Colonic mucosa (tissue), 4 donors: ENCODE results near the gene DIP2C. TPM values are rescaled to one million over a fixed set of nuclear protein-coding genes. Genes with fewer than 3 reads are reported as not detected.

ENCODE experiments used
- DNase-seq: peaks from one replicate; pipeline ENCODE4 v3.0.0-alpha.2; 2020
- H3K27ac ChIP-seq: fragments of 200-600 bp; one replicate; pipeline ENCODE4 v1.8.0; 2021
- H3K27me3 ChIP-seq: fragments of 200-600 bp; one replicate; pipeline ENCODE4 v1.8.0; 2021
- H3K36me3 ChIP-seq: fragments of 200-600 bp; one replicate; pipeline ENCODE4 v1.8.0; 2021
- H3K4me1 ChIP-seq: fragments of 200-600 bp; one replicate; pipeline ENCODE4 v1.8.0; 2021; ENCODE audit warnings: mild to moderate bottlenecking
- H3K4me3 ChIP-seq: fragments of 200-600 bp; one replicate; pipeline ENCODE4 v1.8.0; 2021
- H3K9ac ChIP-seq, 2 donors: one replicate each; pipeline ENCODE4 v1.7.0; 2013; ENCODE audit warnings: control low read depth in 2 of 2, low read depth in 2 of 2, low read length in 2 of 2
- H3K9me3 ChIP-seq: fragments of 200-600 bp; one replicate; pipeline ENCODE4 v1.8.0; 2021
- CTCF ChIP-seq: fragments of 200-600 bp; IDR thresholded peaks from one replicate; pipeline ENCODE4 v1.8.0; 2022; ENCODE audit warnings: antibody characterized with exemption, mild to moderate bottlenecking
- intact Hi-C: fragments of 100-400 bp; cut with DNase I; formaldehyde crosslinking; loops from one replicate; pipeline ENCODE4 v1.14.1; 2022
- total RNA-seq, 2 donors: library from RNA; stranded (reverse); fragmentation: NEBNext Ultra II Directional in 1 of 2; extraction: Animal tissue kit (Norgen Biotek cat#: 25700) in 1 of 2; gene quantifications; one replicate each; pipeline ENCODE4 v1.2.1, GENCODE V29; 2021
- donor health status: healthy.
- donor health status: DM: no; HTN: no; CAD: no.
- donor health status: DM: no; HTN: no; CAD: no.

Gene DIP2C
- total RNA-seq, 2 donors from 2014 or later, result 7.6 to 11.2 TPM

GRCh38 chr10:341081-341740, 348.3 kb downstream of the DIP2C start:
- intact Hi-C loops, result no loop called here
- no peak overlapping the region for H3K4me3 ChIP-seq
- H3K36me3 ChIP-seq, result no peaks in the 10 kb centered on the region
- H3K4me1 ChIP-seq, result no peaks in the 10 kb centered on the region
- no peak for DNase-seq
- no peaks in the 10 kb centered on the region for H3K27me3 ChIP-seq
- H3K9me3 ChIP-seq, result no peaks in the 10 kb centered on the region
- no peak overlapping the region for H3K27ac ChIP-seq
- no peak overlapping the region for H3K9ac ChIP-seq
- TF ChIP-seq CTCF, result no peak

GRCh38 chr10:340646-341045, 348.8 kb downstream of the DIP2C start:
- H3K36me3 ChIP-seq, result no peaks in the 10 kb centered on the region
- DNase-seq, result no peak
- H3K9me3 ChIP-seq, result no peaks in the 10 kb centered on the region
- no peaks in the 10 kb centered on the region for H3K4me1 ChIP-seq
- no peak for TF ChIP-seq CTCF
- H3K27me3 ChIP-seq, result no peaks in the 10 kb centered on the region
- H3K27ac ChIP-seq, result no peak overlapping the region
- intact Hi-C loops, result no loop called here
- no peak overlapping the region for H3K9ac ChIP-seq
- no peak overlapping the region for H3K4me3 ChIP-seq

- no peaks in the 10 kb centered on the region for H3K4me1 ChIP-seq
- H3K9ac ChIP-seq, result peak overlapping the region in 1 of 2 donors; percentile 12
- no peaks in the 10 kb centered on the region for H3K36me3 ChIP-seq
- intact Hi-C loops, result no loop called here
- H3K4me3 ChIP-seq, result no peak overlapping the region
- H3K27me3 ChIP-seq, result no peaks in the 10 kb centered on the region
- no peak for TF ChIP-seq CTCF
- no peak overlapping the region for H3K27ac ChIP-seq
- no peak for DNase-seq
- H3K9me3 ChIP-seq, result no peaks in the 10 kb centered on the region
Measured at GRCh38 chr10:339038-339391, 350.5 kb downstream of the DIP2C start.

GRCh38 chr10:338171-339037, 351.1 kb downstream of the DIP2C start:
- intact Hi-C loops, result no loop called here
- Histone ChIP-seq H3K9me3 (no peaks in the 10 kb centered on the region), H3K4me1 (no peaks in the 10 kb centered on the region), H3K27me3 (no peaks in the 10 kb centered on the region), H3K9ac (peak overlapping the region in 1 of 2 donors; percentile 12), H3K27ac (no peak overlapping the region), H3K4me3 (no peak overlapping the region), H3K36me3 (no peaks in the 10 kb centered on the region)
- no peak for DNase-seq
- TF ChIP-seq CTCF, result no peak

- intact Hi-C loops, result no loop called here
- DNase-seq, result no peak
- Histone ChIP-seq H3K9ac (no peak overlapping the region), H3K4me3 (no peak overlapping the region), H3K27ac (no peak overlapping the region), H3K27me3 (no peaks in the 10 kb centered on the region), H3K9me3 (no peaks in the 10 kb centered on the region), H3K36me3 (no peaks in the 10 kb centered on the region), H3K4me1 (no peaks in the 10 kb centered on the region)
- no peak for TF ChIP-seq CTCF
Measured at GRCh38 chr10:336247-336646, 353.2 kb downstream of the DIP2C start.
